ENCODE data around the gene CAMKMT. TPM values are rescaled to one million over a fixed set of nuclear protein-coding genes. Genes with fewer than 3 reads are reported as not detected.

Gene CAMKMT
- total and polyA plus RNA-seq, 2 experiments from 2014 or later, result 26.5 to 29.5 TPM

GRCh38 chr2:44787663-44788062 lies 425.9 kb downstream of the CAMKMT start:
- ATAC-seq, result no peak
- Histone ChIP-seq H3K4me1 (ENCODE audit: insufficient read depth) (peaks cover 23% of the 10 kb centered on the region), H3K9me2 (ENCODE audit: insufficient read depth) (peaks cover 12% of the 10 kb centered on the region), H3K4me2 (no peak overlapping the region), H3K27me3 (ENCODE audit: insufficient read depth) (no peaks in the 10 kb centered on the region), H3K4me3 (no peak overlapping the region), H2AFZ (no peak overlapping the region), H3F3A (replicated peaks; ENCODE audit: low read depth) (peaks cover 21% of the 10 kb centered on the region; the same call in 1 of the 2 replicates), H3K36me3 (ENCODE audit: insufficient read depth) (peaks cover 5% of the 10 kb centered on the region; the same call in 1 of the 2 replicates), H3K79me2 (replicated peaks; ENCODE audit: insufficient read depth) (no peaks in the 10 kb centered on the region), H4K20me1 (replicated peaks; ENCODE audit: insufficient read depth) (no peaks in the 10 kb centered on the region), H3K27ac (ENCODE audit: low read depth) (no peak overlapping the region)
- TF ChIP-seq ZNF462 (CRISPR knock-in tag; IDR thresholded peaks at IDR 0.05) (no peak), ZNF331 (CRISPR knock-in tag; IDR thresholded peaks at IDR 0.05; ENCODE audit: low read depth) (no peak), EZH2phosphoT487 (IDR thresholded peaks at IDR 0.05; ENCODE audit: unreplicated experiment) (no peak), ZNF114 (CRISPR knock-in tag; IDR thresholded peaks at IDR 0.05) (no peak), NANOG (IDR thresholded peaks at IDR 0.05; ENCODE audit: borderline replicate concordance) (no peak), REST (IDR thresholded peaks at IDR 0.05; ENCODE audit: unreplicated experiment) (no peak), CREB1 (CRISPR knock-in tag; IDR thresholded peaks at IDR 0.05; ENCODE audit: low read depth) (no peak), STAT1 (IDR thresholded peaks at IDR 0.05; ENCODE audit: unreplicated experiment) (no peak), POLR2AphosphoS5 (IDR thresholded peaks at IDR 0.05; ENCODE audit: low read depth) (no peak), EZH2 (IDR thresholded peaks at IDR 0.05; ENCODE audit: low read depth, unreplicated experiment) (no peak), JUNB (IDR thresholded peaks at IDR 0.05; ENCODE audit: unreplicated experiment) (no peak)
- TF ChIP-seq, protein P1, sequence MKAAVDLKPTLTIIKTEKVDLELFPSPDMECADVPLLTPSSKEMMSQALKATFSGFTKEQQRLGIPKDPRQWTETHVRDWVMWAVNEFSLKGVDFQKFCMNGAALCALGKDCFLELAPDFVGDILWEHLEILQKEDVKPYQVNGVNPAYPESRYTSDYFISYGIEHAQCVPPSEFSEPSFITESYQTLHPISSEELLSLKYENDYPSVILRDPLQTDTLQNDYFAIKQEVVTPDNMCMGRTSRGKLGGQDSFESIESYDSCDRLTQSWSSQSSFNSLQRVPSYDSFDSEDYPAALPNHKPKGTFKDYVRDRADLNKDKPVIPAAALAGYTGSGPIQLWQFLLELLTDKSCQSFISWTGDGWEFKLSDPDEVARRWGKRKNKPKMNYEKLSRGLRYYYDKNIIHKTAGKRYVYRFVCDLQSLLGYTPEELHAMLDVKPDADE (IDR thresholded peaks at IDR 0.05), result no peak
- TF ChIP-seq, protein P2, sequence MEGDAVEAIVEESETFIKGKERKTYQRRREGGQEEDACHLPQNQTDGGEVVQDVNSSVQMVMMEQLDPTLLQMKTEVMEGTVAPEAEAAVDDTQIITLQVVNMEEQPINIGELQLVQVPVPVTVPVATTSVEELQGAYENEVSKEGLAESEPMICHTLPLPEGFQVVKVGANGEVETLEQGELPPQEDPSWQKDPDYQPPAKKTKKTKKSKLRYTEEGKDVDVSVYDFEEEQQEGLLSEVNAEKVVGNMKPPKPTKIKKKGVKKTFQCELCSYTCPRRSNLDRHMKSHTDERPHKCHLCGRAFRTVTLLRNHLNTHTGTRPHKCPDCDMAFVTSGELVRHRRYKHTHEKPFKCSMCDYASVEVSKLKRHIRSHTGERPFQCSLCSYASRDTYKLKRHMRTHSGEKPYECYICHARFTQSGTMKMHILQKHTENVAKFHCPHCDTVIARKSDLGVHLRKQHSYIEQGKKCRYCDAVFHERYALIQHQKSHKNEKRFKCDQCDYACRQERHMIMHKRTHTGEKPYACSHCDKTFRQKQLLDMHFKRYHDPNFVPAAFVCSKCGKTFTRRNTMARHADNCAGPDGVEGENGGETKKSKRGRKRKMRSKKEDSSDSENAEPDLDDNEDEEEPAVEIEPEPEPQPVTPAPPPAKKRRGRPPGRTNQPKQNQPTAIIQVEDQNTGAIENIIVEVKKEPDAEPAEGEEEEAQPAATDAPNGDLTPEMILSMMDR (conservative IDR thresholded peaks at IDR 0.05; ENCODE audit: low read depth in 2 of 2), result no peak
- Mint-ChIP-seq H3K36me3 (ENCODE audit: low read depth) (peaks cover 14% of the 10 kb centered on the region), H3K27ac (no peak overlapping the region), H3K4me3 (no peak overlapping the region), H3K4me1 (peaks cover 31% of the 10 kb centered on the region), H3K9me3 (peaks cover 16% of the 10 kb centered on the region), H3K27me3 (ENCODE audit: insufficient read depth, low read depth, poor library complexity) (peaks cover 14% of the 10 kb centered on the region)
- no peak for DNase-seq (ENCODE audit: low spot score)

All from GM23338 (cell line).